ENCODE results near the gene GLI1. TPM values are rescaled to one million over a fixed set of nuclear protein-coding genes. Genes with fewer than 3 reads are reported as not detected.

Gene GLI1
- total and polyA plus RNA-seq, 2 of the 13 experiments (the other 11 are each of a cell fraction or from before 2014, with no cell fraction given), result 0.09 to 0.20 TPM

DNA sequence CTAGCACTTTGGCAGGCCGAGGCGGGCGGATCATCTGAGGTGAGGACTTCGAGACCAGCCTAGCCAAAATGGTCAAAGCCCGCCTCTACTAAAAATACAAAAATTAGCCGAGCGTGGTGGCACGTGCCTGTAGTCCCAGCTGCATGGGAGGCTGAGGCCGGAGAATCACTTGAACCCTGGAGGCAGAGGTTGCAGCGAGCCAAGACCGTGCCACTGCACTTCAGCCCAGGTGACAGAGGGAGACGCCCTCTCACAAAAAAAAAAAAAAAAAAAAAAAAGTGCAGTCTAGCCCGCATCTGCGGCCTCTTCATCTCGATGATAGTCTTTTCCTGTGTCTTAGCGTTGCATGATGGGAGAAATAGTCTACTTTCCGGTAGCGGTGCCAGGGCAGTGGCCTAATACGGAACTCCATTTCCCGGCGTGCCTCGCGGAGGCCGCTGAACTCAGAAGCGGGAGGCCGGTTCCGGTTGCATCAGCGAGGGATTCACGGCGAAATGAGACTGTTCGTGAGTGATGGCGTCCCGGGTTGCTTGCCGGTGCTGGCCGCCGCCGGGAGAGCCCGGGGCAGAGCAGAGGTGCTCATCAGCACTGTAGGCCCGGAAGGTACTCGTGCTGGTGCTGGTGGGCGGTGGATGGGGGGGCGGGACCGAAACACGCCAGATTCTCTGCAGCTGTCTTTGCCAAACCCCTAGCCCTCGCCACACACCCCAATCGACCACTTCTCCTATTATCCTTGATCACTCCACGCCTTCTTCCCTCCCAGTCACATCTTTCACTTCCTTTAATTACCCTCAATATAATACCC, 28.2 kb downstream of the GLI1 start, which contains the start of gene MARS1 (continued):
- TF ChIP-seq MED8 (CRISPR knock-in tag; IDR thresholded peaks at IDR 0.05; ENCODE audit: insufficient replicate concordance) (no peak), ZNF615 (CRISPR knock-in tag; IDR thresholded peaks at IDR 0.05; ENCODE audit: borderline replicate concordance) (no peak), CBX5 (CRISPR knock-in tag; IDR thresholded peaks at IDR 0.05; ENCODE audit: borderline replicate concordance) (peak; percentile 26; the same call in 1 of the 2 replicates), HNRNPLL (IDR thresholded peaks at IDR 0.05; ENCODE audit: low read depth, low read length, poor library complexity, severe bottlenecking) (peak; percentile 46), TBX3 (IDR thresholded peaks at IDR 0.05; ENCODE audit: borderline replicate concordance) (no peak), ZMYM4 (CRISPR knock-in tag; IDR thresholded peaks at IDR 0.05) (peak; percentile 82), ZNF350 (CRISPR knock-in tag; IDR thresholded peaks at IDR 0.05; ENCODE audit: borderline replicate concordance, low read depth) (peak; percentile 85), ARHGAP35 (CRISPR knock-in tag; IDR thresholded peaks at IDR 0.05; ENCODE audit: borderline replicate concordance) (no peak), SSRP1 (CRISPR knock-in tag; IDR thresholded peaks at IDR 0.05) (no peak), ZNF777 (CRISPR knock-in tag; IDR thresholded peaks at IDR 0.05) (no peak), HDAC1 (CRISPR knock-in tag; IDR thresholded peaks at IDR 0.05) (peak; percentile 92), NFE2 (CRISPR knock-in tag; IDR thresholded peaks at IDR 0.05) (no peak), SRSF1 (optimal IDR thresholded peaks at IDR 0.05; ENCODE audit: low read depth, low read length) (peak; percentile 81), DNMT1 (CRISPR knock-in tag; IDR thresholded peaks at IDR 0.05) (no peak), SPEN (CRISPR knock-in tag; IDR thresholded peaks at IDR 0.05; ENCODE audit: low read depth) (peak; percentile 75; the same call in 1 of the 2 replicates), ZNF749 (CRISPR knock-in tag; IDR thresholded peaks at IDR 0.05; ENCODE audit: borderline replicate concordance) (no peak), ZNF282 (IDR thresholded peaks at IDR 0.05; ENCODE audit: partially characterized antibody) (no peak), FOXJ3 (CRISPR knock-in tag; IDR thresholded peaks at IDR 0.05; ENCODE audit: borderline replicate concordance) (no peak; the same call in 1 of the 2 replicates)
- TF ChIP-seq, protein P1, sequence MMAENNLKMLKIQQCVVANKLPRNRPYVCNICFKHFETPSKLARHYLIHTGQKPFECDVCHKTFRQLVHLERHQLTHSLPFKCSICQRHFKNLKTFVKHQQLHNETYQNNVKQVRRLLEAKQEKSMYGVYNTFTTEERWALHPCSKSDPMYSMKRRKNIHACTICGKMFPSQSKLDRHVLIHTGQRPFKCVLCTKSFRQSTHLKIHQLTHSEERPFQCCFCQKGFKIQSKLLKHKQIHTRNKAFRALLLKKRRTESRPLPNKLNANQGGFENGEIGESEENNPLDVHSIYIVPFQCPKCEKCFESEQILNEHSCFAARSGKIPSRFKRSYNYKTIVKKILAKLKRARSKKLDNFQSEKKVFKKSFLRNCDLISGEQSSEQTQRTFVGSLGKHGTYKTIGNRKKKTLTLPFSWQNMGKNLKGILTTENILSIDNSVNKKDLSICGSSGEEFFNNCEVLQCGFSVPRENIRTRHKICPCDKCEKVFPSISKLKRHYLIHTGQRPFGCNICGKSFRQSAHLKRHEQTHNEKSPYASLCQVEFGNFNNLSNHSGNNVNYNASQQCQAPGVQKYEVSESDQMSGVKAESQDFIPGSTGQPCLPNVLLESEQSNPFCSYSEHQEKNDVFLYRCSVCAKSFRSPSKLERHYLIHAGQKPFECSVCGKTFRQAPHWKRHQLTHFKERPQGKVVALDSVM (CRISPR knock-in tag; IDR thresholded peaks at IDR 0.05), result peak; percentile 98
- TF ChIP-seq, protein P2, sequence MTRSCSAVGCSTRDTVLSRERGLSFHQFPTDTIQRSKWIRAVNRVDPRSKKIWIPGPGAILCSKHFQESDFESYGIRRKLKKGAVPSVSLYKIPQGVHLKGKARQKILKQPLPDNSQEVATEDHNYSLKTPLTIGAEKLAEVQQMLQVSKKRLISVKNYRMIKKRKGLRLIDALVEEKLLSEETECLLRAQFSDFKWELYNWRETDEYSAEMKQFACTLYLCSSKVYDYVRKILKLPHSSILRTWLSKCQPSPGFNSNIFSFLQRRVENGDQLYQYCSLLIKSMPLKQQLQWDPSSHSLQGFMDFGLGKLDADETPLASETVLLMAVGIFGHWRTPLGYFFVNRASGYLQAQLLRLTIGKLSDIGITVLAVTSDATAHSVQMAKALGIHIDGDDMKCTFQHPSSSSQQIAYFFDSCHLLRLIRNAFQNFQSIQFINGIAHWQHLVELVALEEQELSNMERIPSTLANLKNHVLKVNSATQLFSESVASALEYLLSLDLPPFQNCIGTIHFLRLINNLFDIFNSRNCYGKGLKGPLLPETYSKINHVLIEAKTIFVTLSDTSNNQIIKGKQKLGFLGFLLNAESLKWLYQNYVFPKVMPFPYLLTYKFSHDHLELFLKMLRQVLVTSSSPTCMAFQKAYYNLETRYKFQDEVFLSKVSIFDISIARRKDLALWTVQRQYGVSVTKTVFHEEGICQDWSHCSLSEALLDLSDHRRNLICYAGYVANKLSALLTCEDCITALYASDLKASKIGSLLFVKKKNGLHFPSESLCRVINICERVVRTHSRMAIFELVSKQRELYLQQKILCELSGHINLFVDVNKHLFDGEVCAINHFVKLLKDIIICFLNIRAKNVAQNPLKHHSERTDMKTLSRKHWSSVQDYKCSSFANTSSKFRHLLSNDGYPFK (CRISPR knock-in tag; IDR thresholded peaks at IDR 0.05; ENCODE audit: borderline replicate concordance), result peak; percentile 83; the same call in 1 of the 2 replicates
- TF ChIP-seq, protein P3, sequence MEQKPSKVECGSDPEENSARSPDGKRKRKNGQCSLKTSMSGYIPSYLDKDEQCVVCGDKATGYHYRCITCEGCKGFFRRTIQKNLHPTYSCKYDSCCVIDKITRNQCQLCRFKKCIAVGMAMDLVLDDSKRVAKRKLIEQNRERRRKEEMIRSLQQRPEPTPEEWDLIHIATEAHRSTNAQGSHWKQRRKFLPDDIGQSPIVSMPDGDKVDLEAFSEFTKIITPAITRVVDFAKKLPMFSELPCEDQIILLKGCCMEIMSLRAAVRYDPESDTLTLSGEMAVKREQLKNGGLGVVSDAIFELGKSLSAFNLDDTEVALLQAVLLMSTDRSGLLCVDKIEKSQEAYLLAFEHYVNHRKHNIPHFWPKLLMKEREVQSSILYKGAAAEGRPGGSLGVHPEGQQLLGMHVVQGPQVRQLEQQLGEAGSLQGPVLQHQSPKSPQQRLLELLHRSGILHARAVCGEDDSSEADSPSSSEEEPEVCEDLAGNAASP (CRISPR knock-in tag; IDR thresholded peaks at IDR 0.05; ENCODE audit: borderline replicate concordance), result no peak
- TF ChIP-seq, protein P4, sequence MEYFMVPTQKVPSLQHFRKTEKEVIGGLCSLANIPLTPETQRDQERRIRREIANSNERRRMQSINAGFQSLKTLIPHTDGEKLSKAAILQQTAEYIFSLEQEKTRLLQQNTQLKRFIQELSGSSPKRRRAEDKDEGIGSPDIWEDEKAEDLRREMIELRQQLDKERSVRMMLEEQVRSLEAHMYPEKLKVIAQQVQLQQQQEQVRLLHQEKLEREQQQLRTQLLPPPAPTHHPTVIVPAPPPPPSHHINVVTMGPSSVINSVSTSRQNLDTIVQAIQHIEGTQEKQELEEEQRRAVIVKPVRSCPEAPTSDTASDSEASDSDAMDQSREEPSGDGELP (IDR thresholded peaks at IDR 0.05; ENCODE audit: borderline replicate concordance, low read depth), result peak; percentile 60; the same call in 1 of the 2 replicates

All from HepG2 (cell line).